ENCODE results near the gene SLC25A19. TPM values are rescaled to one million over a fixed set of nuclear protein-coding genes. Genes with fewer than 3 reads are reported as not detected.
A peak's percentile ranks its signal among the peaks of the same experiment; 100 is the strongest.
"Not testable (repeated sequence)": the region's sequence is repeated elsewhere in the genome, so short reads cannot be mapped to it uniquely, and the experiment has no call there.

The SLC25A19 gene
- total RNA-seq, 1 experiment from 2014 or later: 29.8 TPM

GRCh38 chr17:75261336-75262111 is 27.7 kb downstream of the SLC25A19 start, which contains the start of the genes GGA3 and MRPS7:
GGA3 (minus strand) TSS chr17:75261606; CDS start chr17:75261587, 19 bp downstream.
MRPS7 (plus strand) TSS chr17:75261879; CDS start chr17:75261901, 22 bp downstream.
- Mint-ChIP-seq H3K4me3 (ENCODE audit: unreplicated experiment) (peak within 1 kb of the TSS; percentile 97), H3K9me3 (ENCODE audit: unreplicated experiment) (no peaks in the 10 kb centered on the region), H3K4me1 (ENCODE audit: low read depth, unreplicated experiment) (peaks cover 28% of the 10 kb centered on the region), H3K27ac (ENCODE audit: unreplicated experiment) (peak within 1 kb of the TSS; percentile 100), H3K27me3 (ENCODE audit: insufficient read depth, unreplicated experiment) (no peaks in the 10 kb centered on the region), H3K36me3 (ENCODE audit: insufficient read depth, unreplicated experiment) (peaks cover 37% of the 10 kb centered on the region)
- intact Hi-C loops (cut with micrococcal nuclease; ENCODE audit: unreplicated experiment): loop anchor here (2.0 kb wide), 1 partner anchor 27 kb away; the partner anchor contains the start of gene SLC25A19
- Histone ChIP-seq H3K4me3 (ENCODE audit: low read depth, low read length) (peak within 1 kb of the TSS; percentile 89), H3K27me3 (replicated peaks; ENCODE audit: control insufficient read depth, insufficient read depth, low read length) (no peaks in the 10 kb centered on the region), H3K36me3 (ENCODE audit: control insufficient read depth, insufficient read depth, low read length) (peaks cover 5% of the 10 kb centered on the region), H3K4me1 (no peaks in the 10 kb centered on the region), H3K9me3 (no peaks in the 10 kb centered on the region)
- no TSS peak for BruUV-seq (replicated peaks)
- no peak for TF ChIP-seq CTCF (IDR thresholded peaks at IDR 0.05; ENCODE audit: insufficient read depth in 1 of 2, low read depth in 1 of 2, low read length in 1 of 2, severe bottlenecking in 1 of 2, unreplicated experiment in 1 of 2)
- POLR2A ChIA-PET: interaction anchor here (0.5 to 3.0 kb wide), 15 partner anchors 9 to 265 kb away, joined by 3 to 48 read pairs (median 3); partner anchors contain the start of genes GRB2, MIF4GD, SLC25A19 and SUMO2
- CTCF ChIA-PET: interaction anchor here (0.6 to 3.3 kb wide), 6 partner anchors 9 to 168 kb away, joined by 3 to 42 read pairs (median 8); partner anchors contain the start of genes MIF4GD and SLC25A19
- DNase-seq: peak; percentile 95 to 97

GRCh38 chr17:75260641-75261335 is 28.4 kb downstream of the SLC25A19 start:
- H3K27ac Mint-ChIP-seq (ENCODE audit: unreplicated experiment): peak overlapping the region; percentile 100
- BruUV-seq (replicated peaks): TSS peak; percentile 64
- H3K27me3 Mint-ChIP-seq (ENCODE audit: insufficient read depth, unreplicated experiment): no peaks in the 10 kb centered on the region
- Histone ChIP-seq H3K27me3 (replicated peaks; ENCODE audit: control insufficient read depth, insufficient read depth, low read length) (no peaks in the 10 kb centered on the region), H3K4me3 (ENCODE audit: low read depth, low read length) (peak overlapping the region; percentile 89), H3K36me3 (ENCODE audit: control insufficient read depth, insufficient read depth, low read length) (peaks cover 4% of the 10 kb centered on the region), H3K9me3 (no peaks in the 10 kb centered on the region), H3K4me1 (no peaks in the 10 kb centered on the region)
- no peaks in the 10 kb centered on the region for H3K9me3 Mint-ChIP-seq (ENCODE audit: unreplicated experiment)
- peaks cover 33% of the 10 kb centered on the region for H3K36me3 Mint-ChIP-seq (ENCODE audit: insufficient read depth, unreplicated experiment)
- H3K4me1 Mint-ChIP-seq (ENCODE audit: low read depth, unreplicated experiment): peaks cover 33% of the 10 kb centered on the region
- DNase-seq: no peak
- no peak for TF ChIP-seq CTCF (IDR thresholded peaks at IDR 0.05; ENCODE audit: insufficient read depth in 1 of 2, low read depth in 1 of 2, low read length in 1 of 2, severe bottlenecking in 1 of 2, unreplicated experiment in 1 of 2)
- intact Hi-C loops (cut with micrococcal nuclease; ENCODE audit: unreplicated experiment): loop anchor here (2.0 kb wide), 1 partner anchor 28 kb away; the partner anchor contains the start of gene SLC25A19
- ChIA-PET CTCF (interaction anchor here (0.9 to 3.3 kb wide), 5 partner anchors 10 to 133 kb away, joined by 3 to 42 read pairs (median 12); partner anchors contain the start of genes MIF4GD and SLC25A19), POLR2A (interaction anchor here (0.5 to 3.0 kb wide), 8 partner anchors 10 to 256 kb away, joined by 3 to 48 read pairs (median 4); partner anchors contain the start of genes GRB2, MIF4GD, SLC25A19 and TSEN54)
- peak overlapping the region; percentile 97 for H3K4me3 Mint-ChIP-seq (ENCODE audit: unreplicated experiment)

- H3K4me1 Mint-ChIP-seq (ENCODE audit: low read depth, unreplicated experiment): peaks cover 55% of the 10 kb centered on the region
- H3K27me3 Mint-ChIP-seq (ENCODE audit: insufficient read depth, unreplicated experiment); H3K4me1 ChIP-seq; CTCF ChIA-PET; POLR2A ChIA-PET; intact Hi-C loops (cut with micrococcal nuclease; ENCODE audit: unreplicated experiment); H3K4me3 Mint-ChIP-seq (ENCODE audit: unreplicated experiment); H3K27me3 ChIP-seq (replicated peaks; ENCODE audit: control insufficient read depth, insufficient read depth, low read length); H3K9me3 Mint-ChIP-seq (ENCODE audit: unreplicated experiment); DNase-seq; H3K27ac Mint-ChIP-seq (ENCODE audit: unreplicated experiment); H3K36me3 ChIP-seq (ENCODE audit: control insufficient read depth, insufficient read depth, low read length); BruUV-seq (replicated peaks); H3K4me3 ChIP-seq (ENCODE audit: low read depth, low read length); H3K9me3 ChIP-seq: not testable (repeated sequence)
- H3K36me3 Mint-ChIP-seq (ENCODE audit: insufficient read depth, unreplicated experiment): peaks cover 15% of the 10 kb centered on the region
Observed at GRCh38 chr17:75257228-75257627, 32.0 kb downstream of the SLC25A19 start.

- H3K4me1 ChIP-seq; H3K27me3 ChIP-seq (replicated peaks; ENCODE audit: control insufficient read depth, insufficient read depth, low read length); H3K9me3 Mint-ChIP-seq (ENCODE audit: unreplicated experiment); H3K27ac Mint-ChIP-seq (ENCODE audit: unreplicated experiment); H3K27me3 Mint-ChIP-seq (ENCODE audit: insufficient read depth, unreplicated experiment); H3K36me3 ChIP-seq (ENCODE audit: control insufficient read depth, insufficient read depth, low read length); H3K36me3 Mint-ChIP-seq (ENCODE audit: insufficient read depth, unreplicated experiment); H3K4me3 ChIP-seq (ENCODE audit: low read depth, low read length); H3K4me3 Mint-ChIP-seq (ENCODE audit: unreplicated experiment); DNase-seq; BruUV-seq (replicated peaks); CTCF ChIA-PET; H3K9me3 ChIP-seq; POLR2A ChIA-PET; intact Hi-C loops (cut with micrococcal nuclease; ENCODE audit: unreplicated experiment): not testable (repeated sequence)
- H3K4me1 Mint-ChIP-seq (ENCODE audit: low read depth, unreplicated experiment): peaks cover 57% of the 10 kb centered on the region
Observed at GRCh38 chr17:75255954-75256698, 33.1 kb downstream of the SLC25A19 start.
